H9 (cell line): ENCODE data around the gene AKAP12. TPM values are rescaled to one million over a fixed set of nuclear protein-coding genes. Genes with fewer than 3 reads are reported as not detected.

Experiments used
- DNase-seq: peaks from one replicate; pipeline ENCODE4 v3.0.0-alpha.2; 2017
- H2AFZ ChIP-seq: one replicate; pipeline ENCODE4 v1.6.1; 2013; ENCODE audit warnings: mild to moderate bottlenecking, low read length, control low read depth, moderate library complexity
- H2AK5ac ChIP-seq: 2 replicates; pipeline ENCODE4 v1.6.1; 2013; ENCODE audit warnings: low read length, control low read depth, mixed read lengths; ENCODE audit not compliant: insufficient read length
- H2BK120ac ChIP-seq: one replicate; pipeline ENCODE4 v1.6.1; 2013; ENCODE audit warnings: low read depth, mild to moderate bottlenecking, low read length, control low read depth, inconsistent platforms; ENCODE audit not compliant: poor library complexity, severe bottlenecking
- H2BK12ac ChIP-seq: 2 replicates; pipeline ENCODE4 v1.6.1; 2013; ENCODE audit warnings: low read length, control low read depth, mixed read lengths, low read depth; ENCODE audit not compliant: insufficient read length
- H2BK15ac ChIP-seq: 2 replicates; pipeline ENCODE4 v1.6.1; 2013; ENCODE audit warnings: low read depth, low read length, control low read depth
- H2BK20ac ChIP-seq: one replicate; pipeline ENCODE4 v1.6.1; 2013; ENCODE audit warnings: low read depth, mild to moderate bottlenecking, low read length, control low read depth, inconsistent platforms; ENCODE audit not compliant: poor library complexity, severe bottlenecking
- H2BK5ac ChIP-seq: 2 replicates; pipeline ENCODE4 v1.6.1; 2013; ENCODE audit warnings: low read length, control low read depth, mixed read lengths; ENCODE audit not compliant: insufficient read length
- H3K14ac ChIP-seq: 2 replicates; pipeline ENCODE4 v1.6.1; 2013; ENCODE audit warnings: low read length, control low read depth; ENCODE audit not compliant: insufficient read depth
- H3K18ac ChIP-seq: 2 replicates; pipeline ENCODE4 v1.6.1; 2013; ENCODE audit warnings: low read depth, mild to moderate bottlenecking, mixed read lengths, low read length, control low read depth; ENCODE audit not compliant: insufficient read length
- H3K23ac ChIP-seq: 2 replicates; pipeline ENCODE4 v1.6.1; 2013; ENCODE audit warnings: low read length, control low read depth, mixed read lengths, low read depth; ENCODE audit not compliant: insufficient read length
- H3K23me2 ChIP-seq: 2 replicates; pipeline ENCODE4 v1.6.1; 2013; ENCODE audit warnings: low read depth, mild to moderate bottlenecking, mixed read lengths, low read length, control low read depth; ENCODE audit not compliant: insufficient read length, poor library complexity, severe bottlenecking
- H3K27ac ChIP-seq: 2 replicates; pipeline ENCODE4 v1.5.1; 2013; ENCODE audit warnings: low read length, control low read depth, mixed read lengths, low read depth; ENCODE audit not compliant: insufficient read length
- H3K27me3 ChIP-seq: 2 replicates; pipeline ENCODE4 v1.6.1; 2013; ENCODE audit warnings: low read length, control low read depth, inconsistent platforms; ENCODE audit not compliant: insufficient read depth
- H3K4ac ChIP-seq: 2 replicates; pipeline ENCODE4 v1.6.1; 2013; ENCODE audit warnings: low read depth, mild to moderate bottlenecking, control low read depth, inconsistent platforms, low read length, moderate library complexity
- H3K4me1 ChIP-seq: 2 replicates; pipeline ENCODE4 v1.6.1; 2013; ENCODE audit warnings: low read length, control low read depth, inconsistent platforms; ENCODE audit not compliant: insufficient read depth
- H3K4me2 ChIP-seq: 2 replicates; pipeline ENCODE4 v1.6.1; 2013; ENCODE audit warnings: low read length, control low read depth, mixed read lengths; ENCODE audit not compliant: insufficient read length, insufficient read depth
- H3K56ac ChIP-seq: 2 replicates; pipeline ENCODE4 v1.6.1; 2013; ENCODE audit warnings: low read depth, mild to moderate bottlenecking, mixed read lengths, low read length, control low read depth; ENCODE audit not compliant: insufficient read length
- H3K79me1 ChIP-seq: 2 replicates; pipeline ENCODE4 v1.6.1; 2013; ENCODE audit warnings: low read depth, mild to moderate bottlenecking, moderate library complexity, low read length, control low read depth, inconsistent platforms; ENCODE audit not compliant: insufficient read depth, poor library complexity, severe bottlenecking
- H3K79me2 ChIP-seq: 2 replicates; pipeline ENCODE4 v1.6.1; 2013; ENCODE audit warnings: low read length, control low read depth, inconsistent platforms; ENCODE audit not compliant: insufficient read depth
- H3K9ac ChIP-seq: 2 replicates; pipeline ENCODE4 v1.6.1; 2013; ENCODE audit warnings: low read length, control low read depth, mixed read lengths; ENCODE audit not compliant: insufficient read length; ENCODE audit errors: extremely low read depth
- H3K9me3 ChIP-seq: one replicate; pipeline ENCODE4 v1.6.1; 2013; ENCODE audit warnings: low read depth, low read length, inconsistent platforms; ENCODE audit not compliant: control insufficient read depth
- H3T11ph ChIP-seq: one replicate; pipeline ENCODE4 v1.6.1; 2013; ENCODE audit warnings: mild to moderate bottlenecking, low read length, control low read depth, inconsistent platforms
- H4K20me1 ChIP-seq: one replicate; pipeline ENCODE4 v1.6.1; 2013; ENCODE audit not compliant: control insufficient read depth, insufficient read length, insufficient read depth
- H4K5ac ChIP-seq: 2 replicates; pipeline ENCODE4 v1.6.1; 2013; ENCODE audit warnings: low read depth, mild to moderate bottlenecking, mixed read lengths, low read length, control low read depth; ENCODE audit not compliant: insufficient read length
- H4K8ac ChIP-seq: replicated peaks from 2 replicates; pipeline ENCODE4 v1.6.1; 2013; ENCODE audit warnings: low read length, control low read depth, mixed read lengths, low read depth; ENCODE audit not compliant: insufficient read length
- H4K91ac ChIP-seq: 2 replicates; pipeline ENCODE4 v1.6.1; 2013; ENCODE audit warnings: low read depth, mild to moderate bottlenecking, moderate library complexity, mixed read lengths, low read length, control low read depth; ENCODE audit not compliant: insufficient read length
- H3K27ac Mint-ChIP-seq, 3 experiments: 2 replicates in 2 of 3; 3 replicates in 1 of 3; pipeline ENCODE4 v1.8.0; 2020 to 2021; ENCODE audit warnings: mixed read lengths in 3 of 3, mild to moderate bottlenecking in 1 of 3, moderate library complexity in 1 of 3
- H3K27me3 Mint-ChIP-seq: 2 replicates; pipeline ENCODE4 v1.8.0; 2021; ENCODE audit warnings: low read depth, mild to moderate bottlenecking, moderate library complexity, mixed read lengths
- H3K36me3 Mint-ChIP-seq, 3 experiments: 2 replicates in 2 of 3; 3 replicates in 1 of 3; pipeline ENCODE4 v1.8.0; 2020 to 2021; ENCODE audit warnings: low read depth in 3 of 3, mixed read lengths in 3 of 3; ENCODE audit not compliant: insufficient read depth in 1 of 3
- H3K4me1 Mint-ChIP-seq, 2 experiments: 2 replicates each; pipeline ENCODE4 v1.8.0; 2020; ENCODE audit warnings: mixed read lengths in 2 of 2
- H3K4me3 Mint-ChIP-seq, 2 experiments: 2 replicates in 1 of 2; 3 replicates in 1 of 2; pipeline ENCODE4 v1.8.0; 2020 to 2021; ENCODE audit warnings: mild to moderate bottlenecking in 2 of 2, mixed read lengths in 2 of 2, moderate library complexity in 1 of 2
- H3K9me3 Mint-ChIP-seq, 2 experiments: 2 replicates in 1 of 2; 3 replicates in 1 of 2; pipeline ENCODE4 v1.8.0; 2020; ENCODE audit warnings: mild to moderate bottlenecking in 2 of 2, mixed read lengths in 2 of 2, moderate library complexity in 1 of 2
- CTCF ChIP-seq: fragments of 200-600 bp; sonication (generic); conservative IDR thresholded peaks from 3 replicates; pipeline ENCODE4 v1.8.0; 2021; ENCODE audit warnings: antibody characterized with exemption, mild to moderate bottlenecking
- WGBS: extraction: QIAGEN DNeasy Blood & Tissue Kit; methylation state at CpG from one replicate; pipeline ENCODE4 v1.1.7; 2013; ENCODE audit warnings: missing lambda C conversion rate, low lambda C conversion rate, mixed read lengths; ENCODE audit not compliant: insufficient read length; ENCODE audit errors: extremely low coverage; 5-methylcytosine and 5-hydroxymethylcytosine counted together
- total RNA-seq: library from RNA; stranded (reverse); gene quantifications from 2 replicates; pipeline ENCODE4 v1.2.1, GENCODE V29; 2021

AKAP12 gene
- total RNA-seq, 1 experiment from 2014 or later, result 52.3 TPM

- H3T11ph ChIP-seq, result no peak overlapping the region
- peak overlapping the region; percentile 74 to 90 for H3K4me3 Mint-ChIP-seq
- H3K79me1 ChIP-seq, result no peaks in the 10 kb centered on the region
- no peak overlapping the region for H2AK5ac ChIP-seq
- no peak for DNase-seq
- H3K18ac ChIP-seq, result no peak overlapping the region
- no peak overlapping the region for H4K91ac ChIP-seq
- peaks cover 0 to 1% (median 0%) of the 10 kb centered on the region in 3 experiments; a peak in 4 of 7 replicates for H3K36me3 Mint-ChIP-seq
- no peaks in the 10 kb centered on the region for H3K9me3 ChIP-seq
- H3K23ac ChIP-seq, result no peak overlapping the region
- no peak for TF ChIP-seq CTCF
- no peak overlapping the region for H2AFZ ChIP-seq
- H3K27ac Mint-ChIP-seq, result no peak overlapping the region
- H2BK5ac ChIP-seq, result no peak overlapping the region
- no peak overlapping the region for H3K4ac ChIP-seq
- no peaks in the 10 kb centered on the region; the same call in 1 of the 2 replicates for H3K4me1 ChIP-seq
- peaks cover 6% of the 10 kb centered on the region; the same call in 1 of the 2 replicates for H3K79me2 ChIP-seq
- no peaks in the 10 kb centered on the region; a peak in 1 of 5 replicates for H3K9me3 Mint-ChIP-seq
- H4K20me1 ChIP-seq, result no peaks in the 10 kb centered on the region
- no CpG with 5 or more reads among the region's 5 CpGs for WGBS
- no peak overlapping the region for H4K8ac ChIP-seq
- peak overlapping the region; percentile 76 for H3K4me2 ChIP-seq
- H3K27ac ChIP-seq, result no peak overlapping the region
- H3K27me3 Mint-ChIP-seq, result peaks cover 28% of the 10 kb centered on the region
- no peak overlapping the region for H2BK20ac ChIP-seq
- H2BK15ac ChIP-seq, result no peak overlapping the region
- H2BK120ac ChIP-seq, result no peak overlapping the region
- H3K27me3 ChIP-seq, result no peaks in the 10 kb centered on the region
- no peak overlapping the region for H2BK12ac ChIP-seq
- H3K4me1 Mint-ChIP-seq, result peaks cover 26 to 28% of the 10 kb centered on the region in 2 experiments
- no peak overlapping the region for H3K14ac ChIP-seq
- no peak overlapping the region for H3K56ac ChIP-seq
- H4K5ac ChIP-seq, result no peak overlapping the region
- H3K9ac ChIP-seq, result no peak overlapping the region
- H3K23me2 ChIP-seq, result peaks cover 18% of the 10 kb centered on the region
Measured at GRCh38 chr6:151241853-151242252, 2.1 kb downstream of the AKAP12 start.
